SW480 (cell line): ENCODE measurements around the gene STIM2.
"Not testable (repeated sequence)": the region's sequence is repeated elsewhere in the genome, so short reads cannot be mapped to it uniquely, and the experiment has no call there.

Experiments
- DNase-seq: peaks from one replicate; pipeline ENCODE4 v3.0.0-alpha.2; 2016; ENCODE audit warnings: low spot score

The STIM2 gene

GRCh38 chr4:26953366-26953765 is 92.7 kb downstream of the STIM2 start:
- no peak for DNase-seq

GRCh38 chr4:26953770-26954423 is 93.3 kb downstream of the STIM2 start:
- no peak for DNase-seq

- DNase-seq = no peak
These were observed 94.6 kb downstream of the STIM2 start for GRCh38 chr4:26955241-26955640.

GRCh38 chr4:26958925-26959653 is 98.4 kb downstream of the STIM2 start:
- DNase-seq = no peak

GRCh38 chr4:26959654-26960047 is 99.0 kb downstream of the STIM2 start:
- no peak for DNase-seq

GRCh38 chr4:26962720-26963119 is 102.1 kb downstream of the STIM2 start:
- DNase-seq = no peak

- no peak for DNase-seq
These were observed 103.9 kb downstream of the STIM2 start for GRCh38 chr4:26964512-26964911.

- DNase-seq = no peak
These were observed 104.4 kb downstream of the STIM2 start for GRCh38 chr4:26964994-26965393.

GRCh38 chr4:26975464-26976181 is 115.0 kb downstream of the STIM2 start:
- not testable (repeated sequence) for DNase-seq

GRCh38 chr4:26978387-26979053 is 117.9 kb downstream of the STIM2 start:
- no peak for DNase-seq

- no peak for DNase-seq
These were observed 124.3 kb downstream of the STIM2 start for GRCh38 chr4:26984896-26985295.

GRCh38 chr4:26985873-26986272 is 125.2 kb downstream of the STIM2 start:
- DNase-seq = no peak

- no peak for DNase-seq
These were observed 126.5 kb downstream of the STIM2 start for GRCh38 chr4:26987191-26987590.

GRCh38 chr4:26991057-26991456 is 130.4 kb downstream of the STIM2 start:
- DNase-seq = no peak

- DNase-seq = no peak
These were observed 132.2 kb downstream of the STIM2 start for GRCh38 chr4:26992657-26993361.

- DNase-seq = no peak
These were observed 132.9 kb downstream of the STIM2 start for GRCh38 chr4:26993539-26993938.

GRCh38 chr4:26993967-26994366 is 133.3 kb downstream of the STIM2 start:
- DNase-seq = no peak

- DNase-seq = no peak
These were observed 134.7 kb downstream of the STIM2 start for GRCh38 chr4:26995316-26995715.

- DNase-seq = no peak
These were observed 136.1 kb downstream of the STIM2 start for GRCh38 chr4:26996745-26997144.

- no peak for DNase-seq
These were observed 139.0 kb downstream of the STIM2 start for GRCh38 chr4:26999689-27000088.

- no peak for DNase-seq
These were observed 139.5 kb downstream of the STIM2 start for GRCh38 chr4:27000122-27000521.

GRCh38 chr4:27000820-27001219 is 140.2 kb downstream of the STIM2 start:
- peak; percentile 1 for DNase-seq
